Peyer's patch (tissue), 4 donors: ENCODE results near the gene ZNF618.

Source experiments
- POLR2A ChIP-seq, 2 donors: fragments of 450-650 bp; IDR thresholded peaks; one replicate each; pipeline ENCODE4 v1.5.1; 2017; ENCODE audit warnings: antibody characterized with exemption in 2 of 2, mild to moderate bottlenecking in 2 of 2, moderate library complexity in 2 of 2
- TF ChIP-seq, protein P1 (sequence below), 6 experiments: fragments of 450-650 bp in 4 of 6; fragments of 200-600 bp in 2 of 6; sonication (generic) in 1 of 6; IDR thresholded peaks; one replicate each; pipeline ENCODE4 v1.5.1; 2017 to 2019; ENCODE audit warnings: antibody characterized with exemption in 6 of 6, mild to moderate bottlenecking in 3 of 6, moderate library complexity in 1 of 6

DNA sequence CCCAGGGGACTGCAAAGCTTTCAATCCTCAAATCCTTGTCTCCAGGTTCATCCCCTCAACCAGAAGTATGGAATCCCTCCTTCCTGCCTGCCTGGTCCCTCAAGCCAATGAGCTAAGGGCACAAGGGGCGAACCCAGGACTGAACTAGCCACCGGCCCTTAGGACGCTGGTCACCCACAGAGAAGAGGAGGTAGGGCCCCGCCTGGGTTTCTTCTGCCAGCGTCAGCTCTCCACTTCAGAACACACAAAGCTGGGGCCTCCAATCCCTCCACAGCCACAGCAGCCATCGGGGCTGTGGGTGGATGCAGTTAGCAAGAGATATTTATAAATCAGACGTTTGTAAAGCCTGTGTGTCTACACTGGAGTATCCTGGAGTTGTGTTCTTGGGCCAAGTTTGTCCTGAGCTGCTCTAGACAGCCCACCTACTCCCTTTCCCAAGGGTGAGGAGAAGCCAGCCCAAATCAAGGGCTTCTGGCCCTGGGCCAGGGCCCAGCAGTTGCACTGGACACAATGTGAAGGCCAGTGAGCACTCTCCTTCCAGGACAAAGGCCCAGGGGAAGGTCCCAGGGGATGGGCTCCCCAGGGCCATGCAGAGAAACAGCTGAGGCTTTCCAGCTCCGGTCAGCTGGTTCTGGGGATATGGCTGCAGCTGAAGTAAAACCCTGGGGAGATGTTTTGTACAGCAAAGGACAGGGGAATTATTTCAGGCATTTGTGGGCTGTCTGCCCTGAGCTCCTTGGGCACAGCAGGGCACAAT is 183.1 kb downstream of the ZNF618 start:
- TF ChIP-seq, protein P1, sequence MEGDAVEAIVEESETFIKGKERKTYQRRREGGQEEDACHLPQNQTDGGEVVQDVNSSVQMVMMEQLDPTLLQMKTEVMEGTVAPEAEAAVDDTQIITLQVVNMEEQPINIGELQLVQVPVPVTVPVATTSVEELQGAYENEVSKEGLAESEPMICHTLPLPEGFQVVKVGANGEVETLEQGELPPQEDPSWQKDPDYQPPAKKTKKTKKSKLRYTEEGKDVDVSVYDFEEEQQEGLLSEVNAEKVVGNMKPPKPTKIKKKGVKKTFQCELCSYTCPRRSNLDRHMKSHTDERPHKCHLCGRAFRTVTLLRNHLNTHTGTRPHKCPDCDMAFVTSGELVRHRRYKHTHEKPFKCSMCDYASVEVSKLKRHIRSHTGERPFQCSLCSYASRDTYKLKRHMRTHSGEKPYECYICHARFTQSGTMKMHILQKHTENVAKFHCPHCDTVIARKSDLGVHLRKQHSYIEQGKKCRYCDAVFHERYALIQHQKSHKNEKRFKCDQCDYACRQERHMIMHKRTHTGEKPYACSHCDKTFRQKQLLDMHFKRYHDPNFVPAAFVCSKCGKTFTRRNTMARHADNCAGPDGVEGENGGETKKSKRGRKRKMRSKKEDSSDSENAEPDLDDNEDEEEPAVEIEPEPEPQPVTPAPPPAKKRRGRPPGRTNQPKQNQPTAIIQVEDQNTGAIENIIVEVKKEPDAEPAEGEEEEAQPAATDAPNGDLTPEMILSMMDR (IDR thresholded peaks at IDR 0.05), result no peak
- TF ChIP-seq POLR2A (IDR thresholded peaks at IDR 0.05), result no peak
